ENCODE data around the gene FER1L5.
"Not testable (repeated sequence)": the region's sequence is repeated elsewhere in the genome, so short reads cannot be mapped to it uniquely, and the experiment has no call there.

FER1L5 gene

DNA sequence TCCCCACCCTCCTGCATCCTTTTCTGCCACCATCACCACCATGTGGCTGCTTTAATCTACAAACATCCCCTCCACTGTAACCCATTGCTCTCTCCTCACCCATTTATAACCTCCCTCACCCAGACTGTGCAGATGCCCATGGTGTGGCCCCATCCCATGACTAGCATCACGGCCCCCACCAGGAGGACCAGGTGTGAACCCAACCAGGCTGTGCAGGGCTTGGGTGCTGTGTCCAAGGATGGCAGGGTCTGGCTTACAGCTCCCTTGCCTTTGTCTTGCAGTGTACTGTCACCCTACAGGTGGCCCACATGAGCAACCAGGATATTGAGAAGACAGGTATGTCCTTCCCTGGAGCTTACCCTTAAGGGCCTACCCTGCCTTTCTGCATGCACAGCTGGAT, 6.8 kb downstream of the FER1L5 start:
- no CpG with 5 or more reads among the region's 1 CpG for WGBS (ENCODE audit: extremely low coverage, insufficient coverage, insufficient read length)
- H3K4me2 ChIP-seq (ENCODE audit: low read length), result no peak overlapping the region
- no peak overlapping the region for H3K23ac ChIP-seq (ENCODE audit: low read length)
- no peak overlapping the region for H2AFZ ChIP-seq (ENCODE audit: insufficient read depth, low read length, poor library complexity)
- no peak overlapping the region for H4K12ac ChIP-seq (ENCODE audit: low read depth, low read length)
- no peaks in the 10 kb centered on the region for H3K36me3 ChIP-seq (ENCODE audit: control insufficient read depth in 1 of 2, insufficient read depth in 2 of 2, low read length in 2 of 2)
- H3K27me3 ChIP-seq (ENCODE audit: insufficient read depth, low read length), result no peaks in the 10 kb centered on the region
- H3K18ac ChIP-seq (ENCODE audit: low read length), result no peak overlapping the region
- no peak overlapping the region for H3K9ac ChIP-seq (ENCODE audit: low read length)
- no peaks in the 10 kb centered on the region for H3K79me2 ChIP-seq (ENCODE audit: control insufficient read depth, insufficient read depth, low read length, poor library complexity)
- no peak overlapping the region for H2BK12ac ChIP-seq (ENCODE audit: low read length)
- H3K79me1 ChIP-seq (ENCODE audit: low read length), result no peaks in the 10 kb centered on the region
- no peak overlapping the region for H4K8ac ChIP-seq (ENCODE audit: low read depth, low read length)
- H2AK5ac ChIP-seq (ENCODE audit: low read length), result no peak overlapping the region
- no peak overlapping the region for H4K91ac ChIP-seq (ENCODE audit: low read depth, low read length)
- no peak overlapping the region for H3K4ac ChIP-seq (ENCODE audit: low read depth, low read length)
- no peak overlapping the region for H3K4me3 ChIP-seq (ENCODE audit: low read depth, low read length)
- H2BK5ac ChIP-seq (ENCODE audit: low read depth, low read length, poor library complexity), result no peak overlapping the region
- H2BK120ac ChIP-seq (ENCODE audit: insufficient read depth, low read length, poor library complexity), result no peak overlapping the region
- H3K27ac ChIP-seq (ENCODE audit: low read depth, low read length), result no peak overlapping the region
- DNase-seq, result no peak
- no peaks in the 10 kb centered on the region for H3K9me3 ChIP-seq (ENCODE audit: insufficient read depth, low read depth, low read length)
- no peaks in the 10 kb centered on the region for H3K4me1 ChIP-seq (ENCODE audit: control insufficient read depth in 1 of 2, insufficient read depth in 2 of 2, low read length in 2 of 2)
- no peak overlapping the region for H3K14ac ChIP-seq (ENCODE audit: low read length)

DNA sequence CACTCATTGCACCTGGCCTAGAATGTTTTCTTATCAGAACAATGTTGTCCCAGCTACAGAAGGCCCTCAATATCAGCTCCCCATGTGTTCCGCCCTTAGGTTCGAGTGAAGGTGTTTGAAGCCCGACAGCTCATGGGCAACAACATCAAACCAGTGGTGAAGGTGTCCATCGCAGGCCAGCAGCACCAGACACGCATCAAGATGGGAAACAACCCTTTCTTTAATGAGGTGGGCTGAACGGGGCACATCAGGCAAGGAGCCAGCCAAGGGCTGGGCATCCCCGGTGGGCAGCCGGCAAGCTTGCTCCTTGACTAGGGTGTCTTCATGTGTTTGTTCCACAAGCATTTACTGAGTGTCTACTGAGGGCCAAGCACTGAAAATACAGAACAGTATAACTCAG, 9.2 kb downstream of the FER1L5 start:
- H3K36me3 ChIP-seq (ENCODE audit: control insufficient read depth in 1 of 2, insufficient read depth in 2 of 2, low read length in 2 of 2), result no peaks in the 10 kb centered on the region
- H3K23ac ChIP-seq (ENCODE audit: low read length), result no peak overlapping the region
- no peaks in the 10 kb centered on the region for H3K27me3 ChIP-seq (ENCODE audit: insufficient read depth, low read length)
- H2BK120ac ChIP-seq (ENCODE audit: insufficient read depth, low read length, poor library complexity), result no peak overlapping the region
- H3K4me3 ChIP-seq (ENCODE audit: low read depth, low read length), result no peak overlapping the region
- H3K9ac ChIP-seq (ENCODE audit: low read length), result no peak overlapping the region
- no peaks in the 10 kb centered on the region for H3K79me1 ChIP-seq (ENCODE audit: low read length)
- H3K18ac ChIP-seq (ENCODE audit: low read length), result no peak overlapping the region
- no peak overlapping the region for H2BK12ac ChIP-seq (ENCODE audit: low read length)
- no peak overlapping the region for H4K91ac ChIP-seq (ENCODE audit: low read depth, low read length)
- H3K79me2 ChIP-seq (ENCODE audit: control insufficient read depth, insufficient read depth, low read length, poor library complexity), result no peaks in the 10 kb centered on the region
- no peaks in the 10 kb centered on the region for H3K4me1 ChIP-seq (ENCODE audit: control insufficient read depth in 1 of 2, insufficient read depth in 2 of 2, low read length in 2 of 2)
- H3K4me2 ChIP-seq (ENCODE audit: low read length), result no peak overlapping the region
- DNase-seq, result no peak
- WGBS (ENCODE audit: extremely low coverage, insufficient coverage, insufficient read length), result no CpG with 5 or more reads among the region's 8 CpGs
- no peak overlapping the region for H3K27ac ChIP-seq (ENCODE audit: low read depth, low read length)
- H2AK5ac ChIP-seq (ENCODE audit: low read length), result no peak overlapping the region
- H3K14ac ChIP-seq (ENCODE audit: low read length), result no peak overlapping the region
- H3K4ac ChIP-seq (ENCODE audit: low read depth, low read length), result no peak overlapping the region
- no peak overlapping the region for H4K8ac ChIP-seq (ENCODE audit: low read depth, low read length)
- H4K12ac ChIP-seq (ENCODE audit: low read depth, low read length), result no peak overlapping the region
- H2AFZ ChIP-seq (ENCODE audit: insufficient read depth, low read length, poor library complexity), result no peak overlapping the region
- H2BK5ac ChIP-seq (ENCODE audit: low read depth, low read length, poor library complexity), result no peak overlapping the region
- no peaks in the 10 kb centered on the region for H3K9me3 ChIP-seq (ENCODE audit: insufficient read depth, low read depth, low read length)

DNA sequence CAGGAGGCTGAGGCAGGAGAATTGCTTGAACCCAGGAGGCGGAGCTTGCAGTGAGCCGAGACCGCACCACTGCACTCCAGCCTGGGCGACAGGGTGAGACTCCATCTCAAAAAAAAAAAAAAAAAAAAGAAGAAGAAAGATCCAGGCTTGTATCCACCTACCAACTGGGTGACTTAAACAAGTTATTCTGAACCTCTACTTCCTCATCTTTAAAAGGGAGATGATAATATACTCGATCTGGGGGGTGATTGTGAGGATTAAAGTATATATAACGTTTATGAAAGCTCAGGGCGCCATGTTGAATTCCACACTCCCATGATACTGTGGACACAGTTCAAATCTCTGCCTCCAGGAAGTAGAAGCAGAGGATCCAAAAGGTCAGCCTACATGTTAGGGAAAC, 12.2 kb downstream of the FER1L5 start:
- H3K4me3 ChIP-seq (ENCODE audit: low read depth, low read length); H3K36me3 ChIP-seq (ENCODE audit: control insufficient read depth in 1 of 2, insufficient read depth in 2 of 2, low read length in 2 of 2); H2BK120ac ChIP-seq (ENCODE audit: insufficient read depth, low read length, poor library complexity); H3K4me1 ChIP-seq (ENCODE audit: control insufficient read depth in 1 of 2, insufficient read depth in 2 of 2, low read length in 2 of 2); H2BK5ac ChIP-seq (ENCODE audit: low read depth, low read length, poor library complexity); H3K4ac ChIP-seq (ENCODE audit: low read depth, low read length); H3K18ac ChIP-seq (ENCODE audit: low read length); H4K91ac ChIP-seq (ENCODE audit: low read depth, low read length); H4K12ac ChIP-seq (ENCODE audit: low read depth, low read length); H3K4me2 ChIP-seq (ENCODE audit: low read length); H3K27ac ChIP-seq (ENCODE audit: low read depth, low read length); H2BK12ac ChIP-seq (ENCODE audit: low read length); H3K9ac ChIP-seq (ENCODE audit: low read length); H3K14ac ChIP-seq (ENCODE audit: low read length); H3K23ac ChIP-seq (ENCODE audit: low read length); H4K8ac ChIP-seq (ENCODE audit: low read depth, low read length); H3K79me2 ChIP-seq (ENCODE audit: control insufficient read depth, insufficient read depth, low read length, poor library complexity); DNase-seq; H3K9me3 ChIP-seq (ENCODE audit: insufficient read depth, low read depth, low read length); H2AK5ac ChIP-seq (ENCODE audit: low read length); H3K27me3 ChIP-seq (ENCODE audit: insufficient read depth, low read length); H2AFZ ChIP-seq (ENCODE audit: insufficient read depth, low read length, poor library complexity); H3K79me1 ChIP-seq (ENCODE audit: low read length): not testable (repeated sequence)
- no CpG with 5 or more reads among the region's 7 CpGs for WGBS (ENCODE audit: extremely low coverage, insufficient coverage, insufficient read length)

DNA sequence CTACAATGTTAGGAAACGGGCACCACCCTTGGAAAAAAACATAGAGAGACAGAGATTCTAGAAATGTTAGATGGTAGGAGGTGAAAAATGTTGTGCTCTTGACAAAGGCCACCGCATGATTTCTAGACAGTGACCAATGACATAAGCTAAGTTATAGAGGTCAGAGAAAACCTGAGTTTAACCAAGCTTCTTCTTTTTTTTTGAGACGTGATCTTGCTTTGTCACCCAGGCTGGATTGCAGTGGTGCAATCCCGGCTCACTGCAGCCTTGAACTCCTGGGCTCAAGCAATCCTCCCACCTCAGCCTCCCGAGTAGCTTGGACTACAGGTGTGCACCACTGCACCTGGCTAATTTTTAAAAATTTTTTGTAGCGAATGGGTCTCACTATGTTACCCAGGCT, 13.0 kb downstream of the FER1L5 start:
- H3K4me1 ChIP-seq (ENCODE audit: control insufficient read depth in 1 of 2, insufficient read depth in 2 of 2, low read length in 2 of 2), result no peaks in the 10 kb centered on the region
- H2BK5ac ChIP-seq (ENCODE audit: low read depth, low read length, poor library complexity), result no peak overlapping the region
- no peak overlapping the region for H3K4me2 ChIP-seq (ENCODE audit: low read length)
- H3K79me1 ChIP-seq (ENCODE audit: low read length), result no peaks in the 10 kb centered on the region
- H2AK5ac ChIP-seq (ENCODE audit: low read length), result no peak overlapping the region
- no peak overlapping the region for H4K91ac ChIP-seq (ENCODE audit: low read depth, low read length)
- no peak overlapping the region for H3K18ac ChIP-seq (ENCODE audit: low read length)
- no peak overlapping the region for H2AFZ ChIP-seq (ENCODE audit: insufficient read depth, low read length, poor library complexity)
- H2BK12ac ChIP-seq (ENCODE audit: low read length), result no peak overlapping the region
- H2BK120ac ChIP-seq (ENCODE audit: insufficient read depth, low read length, poor library complexity), result no peak overlapping the region
- no peaks in the 10 kb centered on the region for H3K9me3 ChIP-seq (ENCODE audit: insufficient read depth, low read depth, low read length)
- H3K14ac ChIP-seq (ENCODE audit: low read length), result no peak overlapping the region
- no CpG with 5 or more reads among the region's 6 CpGs for WGBS (ENCODE audit: extremely low coverage, insufficient coverage, insufficient read length)
- no peaks in the 10 kb centered on the region for H3K36me3 ChIP-seq (ENCODE audit: control insufficient read depth in 1 of 2, insufficient read depth in 2 of 2, low read length in 2 of 2)
- no peak overlapping the region for H3K9ac ChIP-seq (ENCODE audit: low read length)
- H3K27ac ChIP-seq (ENCODE audit: low read depth, low read length), result no peak overlapping the region
- no peaks in the 10 kb centered on the region for H3K27me3 ChIP-seq (ENCODE audit: insufficient read depth, low read length)
- H3K79me2 ChIP-seq (ENCODE audit: control insufficient read depth, insufficient read depth, low read length, poor library complexity), result no peaks in the 10 kb centered on the region
- H4K8ac ChIP-seq (ENCODE audit: low read depth, low read length), result no peak overlapping the region
- no peak for DNase-seq
- H3K4me3 ChIP-seq (ENCODE audit: low read depth, low read length), result no peak overlapping the region
- no peak overlapping the region for H3K4ac ChIP-seq (ENCODE audit: low read depth, low read length)
- H3K23ac ChIP-seq (ENCODE audit: low read length), result no peak overlapping the region
- no peak overlapping the region for H4K12ac ChIP-seq (ENCODE audit: low read depth, low read length)

DNA sequence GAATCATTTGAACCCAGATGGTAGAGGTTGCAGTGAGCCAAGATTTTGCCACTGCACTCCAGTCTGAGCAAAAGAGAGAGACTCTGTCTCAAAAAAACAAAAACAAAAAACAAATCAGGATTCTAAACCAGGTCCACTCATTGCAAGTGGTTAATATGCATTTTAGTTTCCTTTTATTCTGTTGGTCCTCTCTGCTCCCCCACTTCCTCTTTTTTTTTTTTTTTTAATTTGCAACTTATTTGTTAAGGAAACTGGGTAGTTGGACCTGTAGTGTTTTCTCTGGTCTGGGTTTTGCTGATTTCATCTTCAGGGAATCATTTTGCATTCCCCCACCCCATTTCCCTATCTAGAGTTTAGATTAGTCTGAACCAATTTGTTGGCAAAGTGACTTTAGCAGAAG, 14.0 kb downstream of the FER1L5 start:
- no peak overlapping the region for H4K12ac ChIP-seq (ENCODE audit: low read depth, low read length)
- no peak overlapping the region for H2BK5ac ChIP-seq (ENCODE audit: low read depth, low read length, poor library complexity)
- H3K4ac ChIP-seq (ENCODE audit: low read depth, low read length), result no peak overlapping the region
- no peak overlapping the region for H4K8ac ChIP-seq (ENCODE audit: low read depth, low read length)
- H3K79me1 ChIP-seq (ENCODE audit: low read length), result no peaks in the 10 kb centered on the region
- no peak overlapping the region for H2BK12ac ChIP-seq (ENCODE audit: low read length)
- H3K18ac ChIP-seq (ENCODE audit: low read length), result no peak overlapping the region
- no peaks in the 10 kb centered on the region for H3K27me3 ChIP-seq (ENCODE audit: insufficient read depth, low read length)
- DNase-seq, result no peak
- no peak overlapping the region for H3K14ac ChIP-seq (ENCODE audit: low read length)
- no peak overlapping the region for H2BK120ac ChIP-seq (ENCODE audit: insufficient read depth, low read length, poor library complexity)
- no peak overlapping the region for H3K23ac ChIP-seq (ENCODE audit: low read length)
- no peaks in the 10 kb centered on the region for H3K9me3 ChIP-seq (ENCODE audit: insufficient read depth, low read depth, low read length)
- no peak overlapping the region for H2AK5ac ChIP-seq (ENCODE audit: low read length)
- H3K79me2 ChIP-seq (ENCODE audit: control insufficient read depth, insufficient read depth, low read length, poor library complexity), result peaks cover under 1% of the 10 kb centered on the region
- no peak overlapping the region for H3K27ac ChIP-seq (ENCODE audit: low read depth, low read length)
- H3K4me1 ChIP-seq (ENCODE audit: control insufficient read depth in 1 of 2, insufficient read depth in 2 of 2, low read length in 2 of 2), result no peaks in the 10 kb centered on the region
- no peak overlapping the region for H4K91ac ChIP-seq (ENCODE audit: low read depth, low read length)
- no peak overlapping the region for H2AFZ ChIP-seq (ENCODE audit: insufficient read depth, low read length, poor library complexity)
- no peak overlapping the region for H3K4me2 ChIP-seq (ENCODE audit: low read length)
- H3K4me3 ChIP-seq (ENCODE audit: low read depth, low read length), result no peak overlapping the region
- no peak overlapping the region for H3K9ac ChIP-seq (ENCODE audit: low read length)
- H3K36me3 ChIP-seq (ENCODE audit: control insufficient read depth in 1 of 2, insufficient read depth in 2 of 2, low read length in 2 of 2), result no peaks in the 10 kb centered on the region

Measured in trophoblast cell (in vitro differentiated cells and primary cell).